ENCODE data around the gene ERBB4. TPM values are rescaled to one million over a fixed set of nuclear protein-coding genes. Genes with fewer than 3 reads are reported as not detected.

ERBB4 gene
- total RNA-seq, 1 donor from 2014 or later = 2.6 TPM

- no peaks in the 10 kb centered on the region for H3K27me3 ChIP-seq (ENCODE audit: control insufficient read depth, insufficient read depth, low read length)
- no peak for TF ChIP-seq CTCF (IDR thresholded peaks at IDR 0.05; ENCODE audit: insufficient read depth, low read length, poor library complexity, severe bottlenecking)
These were observed 384.1 kb downstream of the ERBB4 start for GRCh38 chr2:212154477-212154878.

DNA sequence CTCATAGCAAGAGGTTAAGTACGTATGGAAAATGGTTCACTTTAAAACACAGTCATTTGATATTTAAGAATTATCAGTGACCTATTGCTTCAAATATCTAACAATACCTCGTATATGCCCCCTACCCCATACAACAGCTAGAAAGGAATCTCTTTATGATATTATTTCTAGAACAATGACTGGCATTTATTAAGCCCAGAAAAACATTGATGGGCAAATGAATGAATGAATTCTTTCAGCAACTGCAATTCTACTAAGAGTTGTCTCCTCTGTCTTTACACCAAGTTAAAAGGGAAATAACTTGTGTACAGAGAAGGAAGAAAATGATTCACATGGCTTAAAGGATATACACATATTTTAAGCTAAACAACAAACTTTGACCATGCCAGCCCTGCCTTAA is 384.7 kb downstream of the ERBB4 start:
- H3K27me3 ChIP-seq (ENCODE audit: control insufficient read depth, insufficient read depth, low read length) = no peaks in the 10 kb centered on the region
- TF ChIP-seq CTCF (IDR thresholded peaks at IDR 0.05; ENCODE audit: insufficient read depth, low read length, poor library complexity, severe bottlenecking) = no peak

More at GRCh38 chr2:212154477-212154878, 384.1 kb downstream of the ERBB4 start:
- no peaks in the 10 kb centered on the region for H3K36me3 ChIP-seq (ENCODE audit: control insufficient read depth, insufficient read depth, low read length)
- DNase-seq (ENCODE audit: low read depth) = no peak
- H3K4me3 ChIP-seq (ENCODE audit: low read depth, low read length) = no peak overlapping the region

DNA sequence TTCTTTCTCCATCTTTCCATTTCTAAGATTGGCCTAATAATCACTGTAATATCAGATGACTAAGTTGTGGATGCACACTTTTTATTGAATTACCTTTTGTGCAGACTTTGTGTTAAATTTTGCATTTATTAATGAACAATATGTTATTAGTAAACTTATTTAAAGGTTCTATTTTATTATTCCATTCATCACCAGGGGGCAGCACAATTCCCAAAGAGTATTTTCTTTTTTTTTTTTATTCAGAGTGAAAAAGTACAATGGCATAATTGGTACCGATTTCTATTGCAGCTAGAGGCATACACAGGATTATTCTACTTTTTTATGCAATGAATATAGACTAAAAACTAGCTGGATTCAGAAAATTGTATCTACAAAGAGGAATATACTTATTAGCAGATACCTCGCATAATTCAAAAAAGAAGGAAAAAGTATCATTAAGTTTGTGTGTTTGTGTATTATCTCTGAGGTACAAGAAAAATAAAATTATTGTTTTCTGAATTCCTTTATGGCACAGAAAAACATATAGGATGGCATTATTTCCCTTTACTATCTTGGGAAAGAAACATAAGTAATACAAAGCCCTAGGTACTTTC is 390.6 kb downstream of the ERBB4 start:
- TF ChIP-seq CTCF (IDR thresholded peaks at IDR 0.05; ENCODE audit: insufficient read depth, low read length, poor library complexity, severe bottlenecking) = peak; percentile 29
- H3K27me3 ChIP-seq (ENCODE audit: control insufficient read depth, insufficient read depth, low read length) = no peaks in the 10 kb centered on the region
- H3K4me3 ChIP-seq (ENCODE audit: low read depth, low read length) = no peak overlapping the region
- H3K36me3 ChIP-seq (ENCODE audit: control insufficient read depth, insufficient read depth, low read length) = no peaks in the 10 kb centered on the region
- no peak for DNase-seq (ENCODE audit: low read depth)

More for the DNA sequence above, 384.7 kb downstream of the ERBB4 start:
- H3K4me3 ChIP-seq (ENCODE audit: low read depth, low read length) = no peak overlapping the region
- no peak for DNase-seq (ENCODE audit: low read depth)
- H3K36me3 ChIP-seq (ENCODE audit: control insufficient read depth, insufficient read depth, low read length) = no peaks in the 10 kb centered on the region

GRCh38 chr2:212146416-212146815 is 392.2 kb downstream of the ERBB4 start:
- no peak for TF ChIP-seq CTCF (IDR thresholded peaks at IDR 0.05; ENCODE audit: insufficient read depth, low read length, poor library complexity, severe bottlenecking)
- no peaks in the 10 kb centered on the region for H3K36me3 ChIP-seq (ENCODE audit: control insufficient read depth, insufficient read depth, low read length)
- H3K4me3 ChIP-seq (ENCODE audit: low read depth, low read length) = no peak overlapping the region
- no peak for DNase-seq (ENCODE audit: low read depth)
- H3K27me3 ChIP-seq (ENCODE audit: control insufficient read depth, insufficient read depth, low read length) = no peaks in the 10 kb centered on the region

GRCh38 chr2:212145121-212145520 is 393.5 kb downstream of the ERBB4 start:
- no peak overlapping the region for H3K4me3 ChIP-seq (ENCODE audit: low read depth, low read length)
- no peaks in the 10 kb centered on the region for H3K27me3 ChIP-seq (ENCODE audit: control insufficient read depth, insufficient read depth, low read length)
- H3K36me3 ChIP-seq (ENCODE audit: control insufficient read depth, insufficient read depth, low read length) = no peaks in the 10 kb centered on the region
- DNase-seq (ENCODE audit: low read depth) = no peak
- TF ChIP-seq CTCF (IDR thresholded peaks at IDR 0.05; ENCODE audit: insufficient read depth, low read length, poor library complexity, severe bottlenecking) = no peak

DNA sequence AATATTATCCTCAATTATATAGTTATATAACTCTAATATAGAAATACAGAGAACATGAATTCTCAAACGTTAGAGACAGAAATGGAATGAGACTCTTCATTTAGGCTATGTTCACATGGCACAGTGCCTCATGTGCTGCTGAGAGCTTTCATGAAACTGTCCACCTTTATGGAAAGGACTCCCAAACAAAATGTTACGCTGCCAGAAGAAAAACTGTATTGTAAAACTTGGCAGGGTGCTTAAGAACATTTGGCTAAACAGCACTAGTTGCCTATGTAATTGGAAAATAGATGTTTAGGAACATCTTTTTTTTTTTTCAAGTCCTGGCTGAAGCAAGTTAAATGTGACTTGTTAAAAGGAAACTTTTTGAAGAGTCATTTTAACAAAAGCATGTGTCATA is 396.0 kb downstream of the ERBB4 start:
- H3K27me3 ChIP-seq (ENCODE audit: control insufficient read depth, insufficient read depth, low read length) = no peaks in the 10 kb centered on the region
- DNase-seq (ENCODE audit: low read depth) = no peak
- TF ChIP-seq CTCF (IDR thresholded peaks at IDR 0.05; ENCODE audit: insufficient read depth, low read length, poor library complexity, severe bottlenecking) = no peak
- H3K4me3 ChIP-seq (ENCODE audit: low read depth, low read length) = no peak overlapping the region
- H3K36me3 ChIP-seq (ENCODE audit: control insufficient read depth, insufficient read depth, low read length) = no peaks in the 10 kb centered on the region

Data from kidney epithelial cell (primary cell).